Activated B cell treated with CpG ODN at 0.5 μM for 24 hours (primary cell): Measurements from ENCODE around the gene TRIP12. TPM values are rescaled to one million over a fixed set of nuclear protein-coding genes. Genes with fewer than 3 reads are reported as not detected.
"Not testable (repeated sequence)": the region's sequence is repeated elsewhere in the genome, so short reads cannot be mapped to it uniquely, and the experiment has no call there.

Experiments
- ATAC-seq: fragments of 200-7000 bp; cut with Tn5 transposase; one replicate; pipeline ENCODE4 v1.10.0; 2021; ENCODE audit warnings: low read depth, mild to moderate bottlenecking, moderate library complexity
- CTCF ChIA-PET: fragments of 350-600 bp; sonication (Branson Sonifier 250); formaldehyde crosslinking; loops from one replicate; lab custom pipeline; 2021; ENCODE audit warnings: antibody characterized with exemption; lab: Charles Lee
- POLR2A ChIA-PET: fragments of 350-600 bp; sonication (Branson Sonifier 250); formaldehyde crosslinking; loops from one replicate; lab custom pipeline; 2021; ENCODE audit warnings: antibody characterized with exemption; lab: Charles Lee
- DNase-seq: peaks from one replicate; pipeline ENCODE4 v3.0.0; 2022
- H3K27ac Mint-ChIP-seq: one replicate; pipeline ENCODE4 v1.8.0; 2020; ENCODE audit warnings: mixed read lengths
- H3K27me3 Mint-ChIP-seq: one replicate; pipeline ENCODE4 v1.8.0; 2021; ENCODE audit warnings: mixed read lengths
- H3K36me3 Mint-ChIP-seq: one replicate; pipeline ENCODE4 v1.8.0; 2021; ENCODE audit warnings: low read depth, mixed read lengths
- H3K4me1 Mint-ChIP-seq: one replicate; pipeline ENCODE4 v1.8.0; 2021; ENCODE audit warnings: mixed read lengths
- H3K4me3 Mint-ChIP-seq: one replicate; pipeline ENCODE4 v1.8.0; 2020; ENCODE audit warnings: mild to moderate bottlenecking, mixed read lengths
- H3K9me3 Mint-ChIP-seq: one replicate; pipeline ENCODE4 v1.8.0; 2020; ENCODE audit warnings: mixed read lengths
- intact Hi-C: fragments of 100-400 bp; cut with micrococcal nuclease; formaldehyde crosslinking; loops from one replicate; pipeline ENCODE4 v1.15.1; 2024
- total RNA-seq: library from RNA; stranded (reverse); gene quantifications from 2 replicates; pipeline ENCODE4 v1.2.3, GENCODE V29; 2022
- TF ChIP-seq, protein P1 (sequence below): fragments of 200-600 bp; IDR thresholded peaks from one replicate; pipeline ENCODE4 v1.8.0; 2022; ENCODE audit warnings: antibody characterized with exemption, mild to moderate bottlenecking

TRIP12 gene
- total RNA-seq, 1 donor from 2014 or later, result 272 TPM

DNA sequence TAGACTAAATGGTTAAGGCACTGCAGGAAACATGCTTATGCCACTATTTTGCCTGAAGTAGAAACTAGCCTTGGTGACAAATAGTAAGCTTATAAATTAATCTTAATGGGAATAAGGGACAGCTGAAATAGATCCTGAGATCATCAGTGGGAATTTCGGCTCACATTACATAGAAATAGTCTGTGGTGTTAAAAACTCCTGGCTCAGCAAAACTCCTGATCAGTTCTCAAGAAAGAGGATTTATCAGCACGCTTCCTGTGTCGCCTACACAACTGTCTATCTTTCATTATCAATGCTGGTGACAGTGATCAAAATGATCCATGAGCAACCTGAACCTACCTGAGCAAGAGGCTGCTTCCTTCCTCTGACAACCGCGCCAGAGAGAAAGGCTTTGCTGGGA lies 190.4 kb downstream of the TRIP12 start:
- Mint-ChIP-seq H3K4me3 (no peak overlapping the region), H3K36me3 (no peaks in the 10 kb centered on the region), H3K27ac (no peak overlapping the region), H3K4me1 (no peaks in the 10 kb centered on the region), H3K9me3 (no peaks in the 10 kb centered on the region), H3K27me3 (peaks cover 5% of the 10 kb centered on the region)
- intact Hi-C loops, result no loop called here
- ChIA-PET CTCF (no interaction called here), POLR2A (no interaction called here)
- TF ChIP-seq, protein P1, sequence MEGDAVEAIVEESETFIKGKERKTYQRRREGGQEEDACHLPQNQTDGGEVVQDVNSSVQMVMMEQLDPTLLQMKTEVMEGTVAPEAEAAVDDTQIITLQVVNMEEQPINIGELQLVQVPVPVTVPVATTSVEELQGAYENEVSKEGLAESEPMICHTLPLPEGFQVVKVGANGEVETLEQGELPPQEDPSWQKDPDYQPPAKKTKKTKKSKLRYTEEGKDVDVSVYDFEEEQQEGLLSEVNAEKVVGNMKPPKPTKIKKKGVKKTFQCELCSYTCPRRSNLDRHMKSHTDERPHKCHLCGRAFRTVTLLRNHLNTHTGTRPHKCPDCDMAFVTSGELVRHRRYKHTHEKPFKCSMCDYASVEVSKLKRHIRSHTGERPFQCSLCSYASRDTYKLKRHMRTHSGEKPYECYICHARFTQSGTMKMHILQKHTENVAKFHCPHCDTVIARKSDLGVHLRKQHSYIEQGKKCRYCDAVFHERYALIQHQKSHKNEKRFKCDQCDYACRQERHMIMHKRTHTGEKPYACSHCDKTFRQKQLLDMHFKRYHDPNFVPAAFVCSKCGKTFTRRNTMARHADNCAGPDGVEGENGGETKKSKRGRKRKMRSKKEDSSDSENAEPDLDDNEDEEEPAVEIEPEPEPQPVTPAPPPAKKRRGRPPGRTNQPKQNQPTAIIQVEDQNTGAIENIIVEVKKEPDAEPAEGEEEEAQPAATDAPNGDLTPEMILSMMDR, result no peak
- ATAC-seq, result no peak
- no peak for DNase-seq

DNA sequence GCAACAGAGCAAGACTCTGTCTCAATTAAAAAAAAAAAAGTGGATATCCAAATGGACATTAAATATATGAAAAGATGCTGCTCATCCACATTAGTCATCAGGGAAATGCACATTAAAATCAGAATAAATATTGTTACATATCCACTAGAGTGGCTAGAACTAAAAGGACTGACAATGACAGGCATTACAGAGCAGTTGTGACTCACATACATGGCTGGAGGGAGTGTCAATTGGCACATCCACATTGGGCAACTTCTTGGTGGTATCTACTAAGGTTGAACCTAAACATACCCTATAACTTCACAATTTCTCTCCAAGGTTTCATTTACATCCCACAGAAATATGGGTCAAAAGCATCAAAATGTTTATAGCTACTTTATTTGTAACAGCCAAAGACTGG lies 193.4 kb downstream of the TRIP12 start:
- POLR2A ChIA-PET, result no interaction called here

DNA sequence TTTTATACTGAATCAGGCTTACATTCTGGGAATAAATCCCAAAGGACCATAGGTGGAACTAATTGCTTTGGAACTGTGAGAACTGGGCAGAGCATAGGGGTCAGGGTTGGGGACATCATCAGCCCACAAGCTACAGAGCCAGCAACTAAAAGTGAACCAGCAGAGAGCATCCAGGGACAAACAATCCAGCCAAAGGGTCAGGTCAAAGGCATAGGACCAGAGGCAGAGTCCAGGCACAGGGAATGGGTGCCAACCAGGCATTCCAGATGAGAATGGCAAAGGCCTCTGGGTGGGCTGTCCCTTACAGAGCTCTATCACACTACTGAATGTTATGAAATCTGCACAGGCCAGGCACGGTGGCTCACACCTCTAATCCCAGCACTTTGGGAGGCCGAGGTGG lies 195.2 kb downstream of the TRIP12 start:
- no peak for ATAC-seq
- DNase-seq, result no peak
- Mint-ChIP-seq H3K27me3 (peaks cover 15% of the 10 kb centered on the region), H3K4me1 (no peaks in the 10 kb centered on the region), H3K4me3 (no peak overlapping the region), H3K9me3 (no peaks in the 10 kb centered on the region), H3K27ac (no peak overlapping the region), H3K36me3 (no peaks in the 10 kb centered on the region)
- CTCF ChIA-PET, result no interaction called here
- POLR2A ChIA-PET, result no interaction called here
- TF ChIP-seq, protein P1, result no peak
- intact Hi-C loops, result no loop called here

More for the DNA sequence above, 193.4 kb downstream of the TRIP12 start:
- ATAC-seq (no peak), DNase-seq (no peak)
- peaks cover 13% of the 10 kb centered on the region for H3K27me3 Mint-ChIP-seq
- TF ChIP-seq, protein P1, result no peak
- no peak overlapping the region for H3K27ac Mint-ChIP-seq
- H3K36me3 Mint-ChIP-seq, result no peaks in the 10 kb centered on the region
- no peaks in the 10 kb centered on the region for H3K4me1 Mint-ChIP-seq
- CTCF ChIA-PET, result no interaction called here
- H3K4me3 Mint-ChIP-seq, result no peak overlapping the region
- H3K9me3 Mint-ChIP-seq, result no peaks in the 10 kb centered on the region
- intact Hi-C loops, result no loop called here

DNA sequence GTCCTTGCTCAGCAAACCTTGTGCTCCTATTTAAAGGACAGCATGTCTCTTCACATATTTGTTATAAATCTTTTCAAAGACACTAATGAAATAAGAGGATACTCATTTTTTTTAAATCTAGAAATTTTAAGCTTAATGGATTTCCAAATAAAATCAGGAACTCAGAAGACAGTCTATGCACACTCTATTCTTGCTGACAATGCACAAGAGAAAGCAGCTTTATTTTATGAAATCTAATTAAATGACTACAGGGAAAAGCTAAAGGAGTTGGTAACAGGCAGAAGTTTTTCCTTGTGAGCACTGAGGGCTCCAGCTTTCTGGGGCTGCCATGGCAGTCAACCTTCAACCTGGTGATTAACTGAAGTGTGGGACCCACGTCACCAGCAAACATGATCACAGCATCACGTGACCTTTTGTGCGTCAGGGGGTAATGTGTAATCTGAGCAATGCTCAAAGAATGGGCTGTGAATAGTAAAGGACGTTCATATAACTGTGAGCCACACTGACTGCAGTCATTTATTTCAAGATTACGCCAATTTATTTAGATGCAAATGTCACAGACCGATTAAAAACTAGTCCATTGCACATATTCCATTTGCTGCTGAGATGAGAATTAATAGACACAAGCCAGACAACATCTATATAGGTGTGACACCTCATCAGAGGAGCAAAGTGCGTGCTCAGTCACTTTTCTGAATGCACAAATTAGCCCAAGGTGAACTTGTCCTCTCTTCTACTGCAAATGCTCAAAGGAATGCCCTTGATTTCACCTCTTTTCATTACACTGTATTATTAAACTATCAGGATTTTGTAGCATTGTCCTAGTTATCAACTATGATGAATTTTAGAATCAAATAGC lies 195.9 kb downstream of the TRIP12 start:
- Mint-ChIP-seq H3K4me3 (no peak overlapping the region), H3K27ac (no peak overlapping the region), H3K27me3 (peaks cover 15% of the 10 kb centered on the region), H3K9me3 (no peaks in the 10 kb centered on the region), H3K4me1 (no peaks in the 10 kb centered on the region), H3K36me3 (no peaks in the 10 kb centered on the region)
- DNase-seq (no peak), ATAC-seq (no peak)
- CTCF ChIA-PET, result no interaction called here
- POLR2A ChIA-PET, result no interaction called here
- TF ChIP-seq, protein P1, result no peak
- intact Hi-C loops, result no loop called here

DNA sequence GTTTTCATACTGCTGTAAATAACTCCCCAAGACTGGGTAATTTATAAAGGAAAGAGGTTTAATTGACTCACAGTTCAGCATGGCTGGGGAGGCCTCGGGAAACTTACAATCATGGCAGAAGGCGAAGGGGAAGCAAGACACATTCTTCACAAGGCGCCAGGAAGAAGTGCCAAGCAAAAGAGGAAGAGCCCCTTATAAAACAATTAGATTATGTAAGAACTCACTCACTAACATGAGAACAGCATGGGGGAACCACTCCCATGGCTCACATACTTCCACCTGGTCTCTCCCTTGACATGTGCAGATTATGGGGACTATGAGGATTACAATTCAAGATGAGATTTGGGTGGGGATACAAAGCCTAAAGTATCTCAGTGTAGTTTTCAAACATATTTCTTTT lies 198.6 kb downstream of the TRIP12 start:
- H3K27me3 Mint-ChIP-seq, result peaks cover 28% of the 10 kb centered on the region
- POLR2A ChIA-PET, intact Hi-C loops, H3K36me3 Mint-ChIP-seq, CTCF ChIA-PET, DNase-seq, H3K9me3 Mint-ChIP-seq, ATAC-seq, H3K27ac Mint-ChIP-seq, H3K4me3 Mint-ChIP-seq, H3K4me1 Mint-ChIP-seq: not testable (repeated sequence)
